Mesodermal cell (in vitro differentiated cells): ENCODE data around the gene TMEM200A. TPM values are rescaled to one million over a fixed set of nuclear protein-coding genes. Genes with fewer than 3 reads are reported as not detected.
"Not testable (repeated sequence)": the region's sequence is repeated elsewhere in the genome, so short reads cannot be mapped to it uniquely, and the experiment has no call there.

Experiments used
- H3K27ac ChIP-seq: 2 replicates; pipeline ENCODE4 v1.7.0; 2013; ENCODE audit warnings: mild to moderate bottlenecking, low read depth, low read length, moderate library complexity; ENCODE audit not compliant: severe bottlenecking
- H3K36me3 ChIP-seq: 2 replicates; pipeline ENCODE4 v1.7.1; 2013; ENCODE audit warnings: mild to moderate bottlenecking, low read length, moderate library complexity; ENCODE audit not compliant: control insufficient read depth, insufficient read depth
- H3K4me1 ChIP-seq: one replicate; pipeline ENCODE4 v1.7.1; 2013; ENCODE audit warnings: mild to moderate bottlenecking, low read length; ENCODE audit not compliant: insufficient read depth, control insufficient read depth, poor library complexity, severe bottlenecking
- H3K4me3 ChIP-seq: 2 replicates; pipeline ENCODE4 v1.7.0; 2013; ENCODE audit warnings: low read length, control low read depth, mild to moderate bottlenecking; ENCODE audit not compliant: insufficient read depth, poor library complexity, severe bottlenecking; ENCODE audit errors: extremely low read depth
- H3K9me3 ChIP-seq: 2 replicates; pipeline ENCODE4 v1.7.1; 2013; ENCODE audit warnings: mild to moderate bottlenecking, low read length, moderate library complexity; ENCODE audit not compliant: control insufficient read depth
- WGBS, 2 experiments: methylation state at CpG; one replicate each; pipeline ENCODE4 v1.1.5; 2013; ENCODE audit warnings: missing lambda C conversion rate in 2 of 2; ENCODE audit not compliant: insufficient coverage in 2 of 2; 5-methylcytosine and 5-hydroxymethylcytosine counted together
- polyA plus RNA-seq, 2 experiments: library from polyadenylated mRNA; stranded (reverse); fragments of 50-300 nt; gene quantifications; one replicate each; pipeline ENCODE4 v1.2.3, GENCODE V29; 2013

Gene TMEM200A
- polyA plus RNA-seq (2013, experiment 1 of 2) = 17.9 TPM
- 25.1 TPM for polyA plus RNA-seq (2013, experiment 2 of 2)

GRCh38 chr6:130365166-130366106, at the start of gene TMEM200A:
Gene TMEM200A (plus strand): TSS chr6:130366017. CDS start chr6:130440423, 74,406 bp downstream.
- Histone ChIP-seq H3K4me3 (peak within 1 kb of the TSS; percentile 71), H3K9me3 (no peaks in the 10 kb centered on the region), H3K36me3 (no peaks in the 10 kb centered on the region), H3K4me1 (no peaks in the 10 kb centered on the region), H3K27ac (peak within 1 kb of the TSS; percentile 39)
- WGBS, 2 experiments = 0% methylated on average over 57 to 60 of the region's 84 CpGs

GRCh38 chr6:130320908-130321307, 44.9 kb upstream of the TMEM200A start:
- 94 to 100% methylated on average over 1 to 2 of the region's 2 CpGs for WGBS, 2 experiments
- no peaks in the 10 kb centered on the region for H3K4me1 ChIP-seq
- H3K9me3 ChIP-seq = no peaks in the 10 kb centered on the region
- no peak overlapping the region for H3K4me3 ChIP-seq
- H3K36me3 ChIP-seq = no peaks in the 10 kb centered on the region
- H3K27ac ChIP-seq = no peak overlapping the region

- H3K4me1 ChIP-seq = no peaks in the 10 kb centered on the region
- WGBS, 2 experiments = 0 to 40% methylated on average over 1 to 2 of the region's 3 CpGs
- H3K36me3 ChIP-seq = no peaks in the 10 kb centered on the region
- H3K9me3 ChIP-seq = no peaks in the 10 kb centered on the region
- H3K4me3 ChIP-seq = no peak overlapping the region
- H3K27ac ChIP-seq = no peak overlapping the region
These were observed 43.0 kb upstream of the TMEM200A start for GRCh38 chr6:130322673-130323268.

- Histone ChIP-seq H3K4me3 (no peak overlapping the region), H3K27ac (no peak overlapping the region), H3K9me3 (no peaks in the 10 kb centered on the region), H3K4me1 (no peaks in the 10 kb centered on the region), H3K36me3 (no peaks in the 10 kb centered on the region)
- WGBS, 2 experiments = no CpG with 5 or more reads among the region's 4 CpGs
These were observed 41.2 kb upstream of the TMEM200A start for GRCh38 chr6:130324657-130325056.

GRCh38 chr6:130326496-130326895, 39.3 kb upstream of the TMEM200A start:
- WGBS, 2 experiments = 81 to 91% methylated on average over 2 of the region's 3 CpGs
- Histone ChIP-seq H3K36me3 (no peaks in the 10 kb centered on the region), H3K27ac (no peak overlapping the region), H3K4me1 (no peaks in the 10 kb centered on the region), H3K9me3 (no peaks in the 10 kb centered on the region), H3K4me3 (no peak overlapping the region)

- Histone ChIP-seq H3K36me3 (no peaks in the 10 kb centered on the region), H3K9me3 (no peaks in the 10 kb centered on the region), H3K4me3 (no peak overlapping the region), H3K4me1 (no peaks in the 10 kb centered on the region), H3K27ac (no peak overlapping the region)
- 63 to 69% methylated on average over 3 of the region's 3 CpGs for WGBS, 2 experiments
These were observed 28.3 kb upstream of the TMEM200A start for GRCh38 chr6:130337534-130337933.

GRCh38 chr6:130346324-130346723, 19.5 kb upstream of the TMEM200A start:
- H3K27ac ChIP-seq, H3K9me3 ChIP-seq, H3K4me3 ChIP-seq, H3K36me3 ChIP-seq, H3K4me1 ChIP-seq: not testable (repeated sequence)
- 84 to 85% methylated on average over 5 to 8 of the region's 9 CpGs for WGBS, 2 experiments

GRCh38 chr6:130354322-130354721, 11.5 kb upstream of the TMEM200A start:
- no peaks in the 10 kb centered on the region for H3K36me3 ChIP-seq
- no peak overlapping the region for H3K4me3 ChIP-seq
- no peak overlapping the region for H3K27ac ChIP-seq
- WGBS, 2 experiments = no CpG with 5 or more reads among the region's 1 CpG
- no peaks in the 10 kb centered on the region for H3K9me3 ChIP-seq
- no peaks in the 10 kb centered on the region for H3K4me1 ChIP-seq

GRCh38 chr6:130355572-130355971, 10.2 kb upstream of the TMEM200A start:
- Histone ChIP-seq H3K36me3 (no peaks in the 10 kb centered on the region), H3K4me1 (no peaks in the 10 kb centered on the region), H3K27ac (no peak overlapping the region), H3K9me3 (no peaks in the 10 kb centered on the region), H3K4me3 (no peak overlapping the region)
- WGBS, 2 experiments = 100% methylated on average over 1 of the region's 1 CpG; no CpG with 5 or more reads in 1 of the 2 experiments

GRCh38 chr6:130357436-130357835, 8.4 kb upstream of the TMEM200A start:
- Histone ChIP-seq H3K4me1 (no peaks in the 10 kb centered on the region), H3K36me3 (no peaks in the 10 kb centered on the region), H3K27ac (no peak overlapping the region), H3K4me3 (no peak overlapping the region), H3K9me3 (no peaks in the 10 kb centered on the region)
- WGBS, 2 experiments = no CpG with 5 or more reads among the region's 2 CpGs

GRCh38 chr6:130359736-130360135, 6.1 kb upstream of the TMEM200A start:
- no peak overlapping the region for H3K27ac ChIP-seq
- H3K36me3 ChIP-seq = no peaks in the 10 kb centered on the region
- no peaks in the 10 kb centered on the region for H3K4me1 ChIP-seq
- H3K9me3 ChIP-seq = no peaks in the 10 kb centered on the region
- no peak overlapping the region for H3K4me3 ChIP-seq
